GM23248 (cell line): ENCODE data around the gene NTF3. TPM values are rescaled to one million over a fixed set of nuclear protein-coding genes. Genes with fewer than 3 reads are reported as not detected.

Experiments
- DNase-seq: peaks from one replicate; pipeline ENCODE4 v3.0.0-alpha.2; 2015
- H2AFZ ChIP-seq: fragments of 200-600 bp; sonication (generic); 2 replicates; pipeline ENCODE4 v1.6.1; 2016; ENCODE audit warnings: antibody characterized with exemption
- H3F3A ChIP-seq: fragments of 200-600 bp; sonication (generic); 2 replicates; pipeline ENCODE4 v1.6.1; 2016; ENCODE audit warnings: mild to moderate bottlenecking, antibody characterized with exemption, mixed run types; ENCODE audit not compliant: insufficient read depth
- H3K27ac ChIP-seq: fragments of 200-600 bp; sonication (generic); 2 replicates; pipeline ENCODE4 v1.5.1; 2016; ENCODE audit warnings: mild to moderate bottlenecking
- H3K27me3 ChIP-seq: fragments of 200-600 bp; sonication (generic); replicated peaks from 2 replicates; pipeline ENCODE4 v1.6.1; 2016; ENCODE audit warnings: mild to moderate bottlenecking; ENCODE audit not compliant: insufficient read depth
- H3K36me3 ChIP-seq: fragments of 200-600 bp; sonication (generic); 2 replicates; pipeline ENCODE4 v1.6.1; 2016; ENCODE audit warnings: low read depth, mild to moderate bottlenecking
- H3K4me1 ChIP-seq: fragments of 200-600 bp; sonication (generic); 2 replicates; pipeline ENCODE4 v1.6.1; 2016; ENCODE audit warnings: mild to moderate bottlenecking; ENCODE audit not compliant: insufficient read depth
- H3K4me2 ChIP-seq: fragments of 200-600 bp; sonication (generic); one replicate; pipeline ENCODE4 v1.6.1; 2016; ENCODE audit warnings: mild to moderate bottlenecking; ENCODE audit not compliant: unreplicated experiment
- H3K4me3 ChIP-seq: fragments of 200-600 bp; sonication (generic); 2 replicates; pipeline ENCODE4 v1.5.1; 2016; ENCODE audit warnings: mild to moderate bottlenecking
- H3K79me2 ChIP-seq: fragments of 200-600 bp; sonication (generic); 2 replicates; pipeline ENCODE4 v1.6.1; 2016; ENCODE audit warnings: mild to moderate bottlenecking; ENCODE audit not compliant: insufficient read depth
- H3K9ac ChIP-seq: fragments of 200-600 bp; sonication (generic); 2 replicates; pipeline ENCODE4 v1.6.1; 2016; ENCODE audit warnings: mild to moderate bottlenecking
- H3K9me2 ChIP-seq: fragments of 200-600 bp; sonication (generic); 2 replicates; pipeline ENCODE4 v1.6.1; 2016; ENCODE audit warnings: mixed run types, mild to moderate bottlenecking, moderate library complexity; ENCODE audit not compliant: insufficient read depth
- H3K9me3 ChIP-seq: fragments of 200-600 bp; sonication (generic); one replicate; pipeline ENCODE4 v1.6.1; 2017; ENCODE audit warnings: low read depth
- H4K20me1 ChIP-seq: fragments of 200-600 bp; sonication (generic); 2 replicates; pipeline ENCODE4 v1.6.0; 2016; ENCODE audit not compliant: insufficient read depth
- EZH2 ChIP-seq: fragments of 200-600 bp; sonication (generic); IDR thresholded peaks from 2 replicates; pipeline ENCODE4 v1.6.1; 2018; ENCODE audit warnings: antibody characterized with exemption, mild to moderate bottlenecking; ENCODE audit not compliant: insufficient read depth, poor library complexity, severe bottlenecking
- EZH2phosphoT487 ChIP-seq: fragments of 200-600 bp; sonication (generic); IDR thresholded peaks from 2 replicates; pipeline ENCODE4 v1.6.1; 2018; ENCODE audit warnings: antibody characterized with exemption, moderate library complexity, mild to moderate bottlenecking, low read depth; ENCODE audit not compliant: insufficient read depth
- WGBS, 2 experiments: methylation state at CpG; one replicate each; pipeline ENCODE4 v1.1.6; 2015 to 2017; ENCODE audit warnings: low lambda C conversion rate in 2 of 2, low coverage in 1 of 2; ENCODE audit errors: missing lambda C conversion rate in 2 of 2; 5-methylcytosine and 5-hydroxymethylcytosine counted together
- in situ Hi-C: fragments of 300-500 bp; cut with MboI; formaldehyde crosslinking; loops from 2 replicates; pipeline ENCODE4 v1.15.0; 2020
- polyA plus RNA-seq: library from polyadenylated mRNA; unstranded; fragments of >200 nt; fragmentation: Nextera tagmentation; extraction: Ambion mirVana; gene quantifications from 2 replicates; pipeline ENCODE4 v1.2.1, GENCODE V29; 2016
- total RNA-seq: library from RNA; depleted of rRNA; stranded (reverse); fragments of >200 nt; shearing (Covaris generic); gene quantifications from 2 replicates; pipeline ENCODE4 v1.2.3, GENCODE V29; 2014

NTF3 gene
- total and polyA plus RNA-seq, 2 experiments from 2014 or later = 4.8 to 6.0 TPM

- Histone ChIP-seq H3F3A (no peaks in the 10 kb centered on the region), H3K4me2 (no peak overlapping the region), H3K36me3 (no peaks in the 10 kb centered on the region), H3K79me2 (no peaks in the 10 kb centered on the region), H3K4me3 (no peak overlapping the region), H3K9ac (no peak overlapping the region), H3K4me1 (peaks cover 11% of the 10 kb centered on the region; the same call in 1 of the 2 replicates), H4K20me1 (no peaks in the 10 kb centered on the region), H3K27ac (peak overlapping the region; percentile 34), H3K9me3 (no peaks in the 10 kb centered on the region), H3K9me2 (no peaks in the 10 kb centered on the region), H3K27me3 (no peaks in the 10 kb centered on the region), H2AFZ (no peak overlapping the region)
- TF ChIP-seq EZH2phosphoT487 = no peak
- no peak for TF ChIP-seq EZH2
- peak; percentile 63 for DNase-seq
- 59 to 60% methylated on average over 9 of the region's 9 CpGs for WGBS, 2 experiments
- in situ Hi-C loops = no loop called here
Measured at GRCh38 chr12:5499566-5500330, 67.8 kb downstream of the NTF3 start.

- no peak for DNase-seq
- H3K4me2 ChIP-seq = no peak overlapping the region
- no peaks in the 10 kb centered on the region for H3K9me2 ChIP-seq
- H4K20me1 ChIP-seq = no peaks in the 10 kb centered on the region
- H3K27me3 ChIP-seq = no peaks in the 10 kb centered on the region
- TF ChIP-seq EZH2 (no peak), EZH2phosphoT487 (no peak)
- no peak overlapping the region for H3K9ac ChIP-seq
- H3K9me3 ChIP-seq = no peaks in the 10 kb centered on the region
- H3K36me3 ChIP-seq = no peaks in the 10 kb centered on the region
- H3F3A ChIP-seq = no peaks in the 10 kb centered on the region
- peak overlapping the region; percentile 34 for H3K27ac ChIP-seq
- H3K79me2 ChIP-seq = no peaks in the 10 kb centered on the region
- peaks cover 11% of the 10 kb centered on the region; the same call in 1 of the 2 replicates for H3K4me1 ChIP-seq
- H3K4me3 ChIP-seq = no peak overlapping the region
- 83 to 85% methylated on average over 7 of the region's 7 CpGs for WGBS, 2 experiments
- in situ Hi-C loops = no loop called here
- no peak overlapping the region for H2AFZ ChIP-seq
Measured at GRCh38 chr12:5500331-5500659, 68.4 kb downstream of the NTF3 start.

DNA sequence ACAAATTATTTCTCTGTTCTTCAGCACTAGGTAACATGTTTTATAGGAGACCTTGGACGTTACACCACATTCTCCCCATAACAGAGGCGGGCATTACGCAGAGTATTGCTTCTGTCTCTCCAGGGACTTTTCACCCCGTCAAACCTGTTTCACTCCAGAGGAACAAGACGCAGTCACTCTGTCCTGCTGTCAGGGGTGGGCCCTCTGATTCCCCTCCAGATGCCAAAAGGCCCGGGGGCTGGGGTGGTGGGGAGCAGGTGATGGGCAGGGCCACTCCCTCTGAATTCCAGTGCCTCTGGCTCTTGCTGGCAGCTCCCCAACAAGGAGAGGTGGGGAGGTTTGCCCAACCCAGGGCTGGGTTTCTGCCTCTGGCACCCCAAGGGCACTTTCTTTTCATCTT is 71.9 kb downstream of the NTF3 start:
- Histone ChIP-seq H3K4me2 (no peak overlapping the region), H3K27me3 (no peaks in the 10 kb centered on the region), H3K9me2 (no peaks in the 10 kb centered on the region), H4K20me1 (no peaks in the 10 kb centered on the region), H3K9me3 (no peaks in the 10 kb centered on the region), H3K4me3 (no peak overlapping the region), H3K4me1 (peaks cover 11% of the 10 kb centered on the region; the same call in 1 of the 2 replicates), H2AFZ (no peak overlapping the region), H3K9ac (no peak overlapping the region), H3K36me3 (no peaks in the 10 kb centered on the region), H3K79me2 (no peaks in the 10 kb centered on the region), H3F3A (no peaks in the 10 kb centered on the region), H3K27ac (no peak overlapping the region)
- in situ Hi-C loops = no loop called here
- TF ChIP-seq EZH2 (no peak), EZH2phosphoT487 (no peak)
- no peak for DNase-seq
- 75 to 86% methylated on average over 6 of the region's 6 CpGs for WGBS, 2 experiments

- WGBS, 2 experiments = 69 to 72% methylated on average over 4 of the region's 4 CpGs
- H3K27me3 ChIP-seq = no peaks in the 10 kb centered on the region
- no peak overlapping the region for H3K4me3 ChIP-seq
- no peak overlapping the region for H3K27ac ChIP-seq
- no peaks in the 10 kb centered on the region for H4K20me1 ChIP-seq
- 0 out of 2 replicates have a peak, but pooled peaks cover 2% of the 10 kb centered on the region for H3K4me1 ChIP-seq
- H3K79me2 ChIP-seq = no peaks in the 10 kb centered on the region
- no peak for DNase-seq
- no peak overlapping the region for H3K4me2 ChIP-seq
- TF ChIP-seq EZH2 (no peak), EZH2phosphoT487 (no peak)
- no peaks in the 10 kb centered on the region for H3K9me3 ChIP-seq
- no peaks in the 10 kb centered on the region for H3F3A ChIP-seq
- H2AFZ ChIP-seq = no peak overlapping the region
- H3K9me2 ChIP-seq = no peaks in the 10 kb centered on the region
- no peaks in the 10 kb centered on the region for H3K36me3 ChIP-seq
- in situ Hi-C loops = no loop called here
- H3K9ac ChIP-seq = no peak overlapping the region
Measured at GRCh38 chr12:5505116-5505515, 73.2 kb downstream of the NTF3 start.
